ENCODE data around the gene WDR26.
"Not testable (repeated sequence)": the region's sequence is repeated elsewhere in the genome, so short reads cannot be mapped to it uniquely, and the experiment has no call there.

DNA sequence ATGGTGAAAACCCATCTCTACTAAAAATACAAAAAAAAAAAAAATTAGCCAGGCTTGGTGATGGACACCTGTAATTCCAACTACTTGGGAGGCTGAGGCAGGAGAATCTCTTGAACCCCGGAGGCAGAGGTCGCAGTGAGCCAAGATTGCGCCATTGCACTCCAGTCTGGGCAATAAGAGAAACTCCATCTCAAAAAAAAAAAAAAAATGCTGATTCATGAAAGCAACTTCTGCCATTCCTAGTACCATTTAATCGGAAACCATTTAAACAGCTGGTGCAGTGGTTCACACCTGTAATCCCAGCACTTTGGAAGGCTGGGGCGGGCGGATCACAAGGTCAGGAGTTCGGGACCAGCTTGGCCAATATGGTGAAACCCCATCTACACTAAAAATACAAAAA is 5.9 kb downstream of the WDR26 start:
- TF ChIP-seq SUZ12 (IDR thresholded peaks at IDR 0.05); TARDBP (IDR thresholded peaks at IDR 0.05); SP1 (IDR thresholded peaks at IDR 0.05); LEF1 (IDR thresholded peaks at IDR 0.05; ENCODE audit: borderline replicate concordance); L3MBTL2 (conservative IDR thresholded peaks at IDR 0.05); ZNF384 (IDR thresholded peaks at IDR 0.05); FOXA1 (IDR thresholded peaks at IDR 0.05); ELF4 (IDR thresholded peaks at IDR 0.05); NFRKB (IDR thresholded peaks at IDR 0.05); FOXK2 (IDR thresholded peaks at IDR 0.05); HDGF (IDR thresholded peaks at IDR 0.05; ENCODE audit: borderline replicate concordance); CTBP1 (IDR thresholded peaks at IDR 0.05; ENCODE audit: borderline replicate concordance); FOXM1 (IDR thresholded peaks at IDR 0.05; ENCODE audit: borderline replicate concordance): not testable (repeated sequence)
- TF ChIP-seq, protein P1, sequence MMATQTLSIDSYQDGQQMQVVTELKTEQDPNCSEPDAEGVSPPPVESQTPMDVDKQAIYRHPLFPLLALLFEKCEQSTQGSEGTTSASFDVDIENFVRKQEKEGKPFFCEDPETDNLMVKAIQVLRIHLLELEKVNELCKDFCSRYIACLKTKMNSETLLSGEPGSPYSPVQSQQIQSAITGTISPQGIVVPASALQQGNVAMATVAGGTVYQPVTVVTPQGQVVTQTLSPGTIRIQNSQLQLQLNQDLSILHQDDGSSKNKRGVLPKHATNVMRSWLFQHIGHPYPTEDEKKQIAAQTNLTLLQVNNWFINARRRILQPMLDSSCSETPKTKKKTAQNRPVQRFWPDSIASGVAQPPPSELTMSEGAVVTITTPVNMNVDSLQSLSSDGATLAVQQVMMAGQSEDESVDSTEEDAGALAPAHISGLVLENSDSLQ (IDR thresholded peaks at IDR 0.05): not testable (repeated sequence)

Measured in HEK293T (cell line).